ENCODE data around the gene RASGRF2. TPM values are rescaled to one million over a fixed set of nuclear protein-coding genes. Genes with fewer than 3 reads are reported as not detected.

The RASGRF2 gene
- total and polyA plus RNA-seq, 2 donors, result 0.76 to 1.8 TPM

- no peaks in the 10 kb centered on the region for H3K4me1 ChIP-seq (ENCODE audit: control insufficient read depth in 2 of 2, insufficient read depth in 2 of 2, low read length in 2 of 2)
- no peaks in the 10 kb centered on the region for H3K9me3 ChIP-seq (ENCODE audit: control insufficient read depth in 2 of 2, insufficient read depth in 1 of 2, low read length in 1 of 2)
- 83% methylated on average over 6 of the region's 6 CpGs for WGBS
- H3K27me3 ChIP-seq (ENCODE audit: control insufficient read depth in 2 of 2, insufficient read depth in 1 of 2, low read length in 1 of 2), result no peaks in the 10 kb centered on the region
- H3K27ac ChIP-seq (ENCODE audit: low read depth in 1 of 2, low read length in 1 of 2), result no peak overlapping the region
- no peaks in the 10 kb centered on the region for H3K36me3 ChIP-seq (ENCODE audit: control insufficient read depth in 2 of 2, insufficient read depth in 2 of 2, low read length in 1 of 2)
- no peak for DNase-seq (ENCODE audit: low read depth in 6 of 9, low spot score in 9 of 9)
- no peak overlapping the region for H3K4me3 ChIP-seq (ENCODE audit: low read length in 2 of 2)
These were observed 196.6 kb downstream of the RASGRF2 start for GRCh38 chr5:81156732-81157131.

- H3K4me3 ChIP-seq (ENCODE audit: low read length in 2 of 2), result no peak overlapping the region
- no peak for DNase-seq (ENCODE audit: low read depth in 6 of 9, low spot score in 9 of 9)
- no peaks in the 10 kb centered on the region for H3K27me3 ChIP-seq (ENCODE audit: control insufficient read depth in 2 of 2, insufficient read depth in 1 of 2, low read length in 1 of 2)
- H3K36me3 ChIP-seq (ENCODE audit: control insufficient read depth in 2 of 2, insufficient read depth in 2 of 2, low read length in 1 of 2), result no peaks in the 10 kb centered on the region
- H3K27ac ChIP-seq (ENCODE audit: low read depth in 1 of 2, low read length in 1 of 2), result no peak overlapping the region
- no peaks in the 10 kb centered on the region for H3K9me3 ChIP-seq (ENCODE audit: control insufficient read depth in 2 of 2, insufficient read depth in 1 of 2, low read length in 1 of 2)
- no peaks in the 10 kb centered on the region for H3K4me1 ChIP-seq (ENCODE audit: control insufficient read depth in 2 of 2, insufficient read depth in 2 of 2, low read length in 2 of 2)
- WGBS, result 97% methylated on average over 5 of the region's 5 CpGs
These were observed 200.9 kb downstream of the RASGRF2 start for GRCh38 chr5:81161012-81161601.

DNA sequence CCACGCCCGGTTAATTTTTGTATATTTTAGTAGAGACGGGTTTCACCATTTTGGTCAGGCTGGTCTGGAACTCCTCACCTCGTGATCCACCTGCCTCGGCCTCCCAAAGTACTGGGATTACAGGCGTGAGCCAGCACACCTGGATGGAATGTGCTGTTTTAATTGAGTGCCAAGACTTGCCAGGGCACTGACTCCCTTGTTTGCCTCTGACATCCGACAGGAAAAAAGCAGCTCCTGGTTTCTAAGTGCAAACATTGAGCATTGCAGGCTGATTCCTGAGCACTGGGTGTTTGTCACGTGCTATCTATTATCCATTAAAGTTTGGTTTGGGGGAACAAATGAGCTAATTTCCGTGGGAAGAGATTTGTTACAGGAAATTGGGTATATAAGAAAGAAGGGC lies 202.3 kb downstream of the RASGRF2 start:
- Histone ChIP-seq H3K27me3 (ENCODE audit: control insufficient read depth in 2 of 2, insufficient read depth in 1 of 2, low read length in 1 of 2) (no peaks in the 10 kb centered on the region), H3K4me1 (ENCODE audit: control insufficient read depth in 2 of 2, insufficient read depth in 2 of 2, low read length in 2 of 2) (no peaks in the 10 kb centered on the region), H3K4me3 (ENCODE audit: low read length in 2 of 2) (no peak overlapping the region), H3K36me3 (ENCODE audit: control insufficient read depth in 2 of 2, insufficient read depth in 2 of 2, low read length in 1 of 2) (no peaks in the 10 kb centered on the region), H3K9me3 (ENCODE audit: control insufficient read depth in 2 of 2, insufficient read depth in 1 of 2, low read length in 1 of 2) (no peaks in the 10 kb centered on the region), H3K27ac (ENCODE audit: low read depth in 1 of 2, low read length in 1 of 2) (no peak overlapping the region)
- no peak for DNase-seq (ENCODE audit: low read depth in 6 of 9, low spot score in 9 of 9)
- 94% methylated on average over 9 of the region's 9 CpGs for whole genome bisulfite sequencing

DNA sequence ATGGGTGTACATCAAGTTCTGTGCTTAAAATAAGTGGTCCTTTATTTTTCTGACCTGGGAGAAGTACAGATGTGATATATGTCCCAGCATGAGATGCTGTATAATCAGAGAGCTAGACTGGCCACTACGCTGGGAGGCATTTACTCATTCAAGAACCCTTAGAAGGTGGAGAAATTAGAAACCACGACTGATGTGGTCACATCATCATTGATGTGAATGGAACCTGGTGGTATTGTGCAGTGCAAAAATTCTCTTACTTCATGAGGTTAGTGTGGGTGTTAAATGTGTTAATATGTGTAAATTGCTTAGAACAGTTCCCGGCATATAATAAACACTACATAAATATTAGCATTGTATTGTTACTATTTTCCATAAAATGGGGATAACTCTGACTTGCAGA lies 203.5 kb downstream of the RASGRF2 start:
- Histone ChIP-seq H3K27me3 (ENCODE audit: control insufficient read depth in 2 of 2, insufficient read depth in 1 of 2, low read length in 1 of 2) (no peaks in the 10 kb centered on the region), H3K36me3 (ENCODE audit: control insufficient read depth in 2 of 2, insufficient read depth in 2 of 2, low read length in 1 of 2) (no peaks in the 10 kb centered on the region), H3K4me1 (ENCODE audit: control insufficient read depth in 2 of 2, insufficient read depth in 2 of 2, low read length in 2 of 2) (no peaks in the 10 kb centered on the region), H3K27ac (ENCODE audit: low read depth in 1 of 2, low read length in 1 of 2) (no peak overlapping the region), H3K9me3 (ENCODE audit: control insufficient read depth in 2 of 2, insufficient read depth in 1 of 2, low read length in 1 of 2) (no peaks in the 10 kb centered on the region), H3K4me3 (ENCODE audit: low read length in 2 of 2) (no peak overlapping the region)
- 94% methylated on average over 3 of the region's 3 CpGs for WGBS
- DNase-seq (ENCODE audit: low read depth in 6 of 9, low spot score in 9 of 9), result no peak

DNA sequence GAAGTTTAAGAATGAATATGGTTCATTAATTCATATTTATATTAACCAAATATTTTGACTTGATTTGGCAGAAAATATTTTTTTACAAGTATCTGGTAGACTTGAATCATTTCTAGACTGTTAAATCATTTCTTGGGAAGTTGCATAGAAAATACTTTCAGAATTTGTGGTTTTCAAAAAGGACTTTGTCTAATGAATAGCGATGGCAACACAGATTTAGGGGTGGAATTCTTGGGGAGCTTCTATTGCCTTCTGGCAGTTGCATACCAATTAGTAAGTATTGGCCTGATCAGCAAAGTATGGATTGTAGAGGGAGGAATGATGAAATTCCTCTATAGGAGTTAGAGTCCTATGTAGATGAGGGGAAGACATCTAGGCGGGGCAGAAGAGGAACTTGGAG lies 204.3 kb downstream of the RASGRF2 start:
- no peaks in the 10 kb centered on the region for H3K36me3 ChIP-seq (ENCODE audit: control insufficient read depth in 2 of 2, insufficient read depth in 2 of 2, low read length in 1 of 2)
- H3K4me3 ChIP-seq (ENCODE audit: low read length in 2 of 2), result no peak overlapping the region
- H3K27me3 ChIP-seq (ENCODE audit: control insufficient read depth in 2 of 2, insufficient read depth in 1 of 2, low read length in 1 of 2), result no peaks in the 10 kb centered on the region
- H3K4me1 ChIP-seq (ENCODE audit: control insufficient read depth in 2 of 2, insufficient read depth in 2 of 2, low read length in 2 of 2), result no peaks in the 10 kb centered on the region
- no peak for DNase-seq (ENCODE audit: low read depth in 6 of 9, low spot score in 9 of 9)
- no peak overlapping the region for H3K27ac ChIP-seq (ENCODE audit: low read depth in 1 of 2, low read length in 1 of 2)
- 96% methylated on average over 2 of the region's 2 CpGs for WGBS
- H3K9me3 ChIP-seq (ENCODE audit: control insufficient read depth in 2 of 2, insufficient read depth in 1 of 2, low read length in 1 of 2), result no peaks in the 10 kb centered on the region

GRCh38 chr5:81164936-81165335 lies 204.8 kb downstream of the RASGRF2 start:
- DNase-seq (ENCODE audit: low read depth in 6 of 9, low spot score in 9 of 9), result no peak
- no peaks in the 10 kb centered on the region for H3K4me1 ChIP-seq (ENCODE audit: control insufficient read depth in 2 of 2, insufficient read depth in 2 of 2, low read length in 2 of 2)
- 96% methylated on average over 9 of the region's 9 CpGs for WGBS
- peaks cover 0 to 2% of the 10 kb centered on the region in 2 donors for H3K9me3 ChIP-seq (ENCODE audit: control insufficient read depth in 2 of 2, insufficient read depth in 1 of 2, low read length in 1 of 2)
- H3K27ac ChIP-seq (ENCODE audit: low read depth in 1 of 2, low read length in 1 of 2), result no peak overlapping the region
- no peaks in the 10 kb centered on the region for H3K27me3 ChIP-seq (ENCODE audit: control insufficient read depth in 2 of 2, insufficient read depth in 1 of 2, low read length in 1 of 2)
- no peak overlapping the region for H3K4me3 ChIP-seq (ENCODE audit: low read length in 2 of 2)
- no peaks in the 10 kb centered on the region for H3K36me3 ChIP-seq (ENCODE audit: control insufficient read depth in 2 of 2, insufficient read depth in 2 of 2, low read length in 1 of 2)

DNA sequence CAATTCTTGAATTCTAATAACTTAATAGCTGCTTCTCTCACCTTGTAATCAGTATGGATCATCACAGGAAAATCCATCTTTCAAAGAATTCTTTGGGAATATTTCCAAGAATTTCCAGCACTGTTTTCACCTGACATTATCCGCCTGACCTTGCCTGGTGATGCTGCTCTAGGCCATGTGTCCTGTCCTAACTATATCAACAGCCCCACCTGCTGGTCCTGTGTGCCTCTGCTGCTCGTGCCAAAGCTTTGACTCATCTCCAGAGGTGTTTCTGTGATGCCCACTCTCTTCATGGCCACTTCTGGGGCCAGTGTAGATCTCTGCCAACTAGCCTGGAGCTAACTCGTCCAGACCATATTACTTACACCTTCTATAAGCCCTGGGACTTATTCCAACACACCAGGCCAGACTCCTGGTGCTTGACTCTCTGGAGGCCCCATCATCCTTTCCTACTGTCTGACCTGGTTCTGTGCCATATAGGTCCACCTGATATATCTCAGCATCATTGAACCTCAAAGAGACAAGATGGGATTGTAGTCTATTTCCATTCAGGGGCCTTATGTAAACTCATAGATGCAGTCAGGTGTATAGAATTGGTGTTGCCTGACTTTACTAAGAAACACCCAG lies 205.4 kb downstream of the RASGRF2 start:
- WGBS, result 47% methylated on average over 3 of the region's 3 CpGs
- H3K27ac ChIP-seq (ENCODE audit: low read depth in 1 of 2, low read length in 1 of 2), result no peak overlapping the region
- H3K9me3 ChIP-seq (ENCODE audit: control insufficient read depth in 2 of 2, insufficient read depth in 1 of 2, low read length in 1 of 2), result peaks cover 0 to 4% of the 10 kb centered on the region in 2 donors
- no peaks in the 10 kb centered on the region for H3K27me3 ChIP-seq (ENCODE audit: control insufficient read depth in 2 of 2, insufficient read depth in 1 of 2, low read length in 1 of 2)
- H3K36me3 ChIP-seq (ENCODE audit: control insufficient read depth in 2 of 2, insufficient read depth in 2 of 2, low read length in 1 of 2), result no peaks in the 10 kb centered on the region
- H3K4me1 ChIP-seq (ENCODE audit: control insufficient read depth in 2 of 2, insufficient read depth in 2 of 2, low read length in 2 of 2), result no peaks in the 10 kb centered on the region
- H3K4me3 ChIP-seq (ENCODE audit: low read length in 2 of 2), result no peak overlapping the region
- DNase-seq (ENCODE audit: low read depth in 6 of 9, low spot score in 9 of 9), result peak in 8 of 9 donors; percentile 18 to 68 (median 38)

- Histone ChIP-seq H3K36me3 (ENCODE audit: control insufficient read depth in 2 of 2, insufficient read depth in 2 of 2, low read length in 1 of 2) (no peaks in the 10 kb centered on the region), H3K9me3 (ENCODE audit: control insufficient read depth in 2 of 2, insufficient read depth in 1 of 2, low read length in 1 of 2) (peaks cover 0 to 4% of the 10 kb centered on the region in 2 donors), H3K4me1 (ENCODE audit: control insufficient read depth in 2 of 2, insufficient read depth in 2 of 2, low read length in 2 of 2) (no peaks in the 10 kb centered on the region), H3K4me3 (ENCODE audit: low read length in 2 of 2) (no peak overlapping the region), H3K27me3 (ENCODE audit: control insufficient read depth in 2 of 2, insufficient read depth in 1 of 2, low read length in 1 of 2) (no peaks in the 10 kb centered on the region), H3K27ac (ENCODE audit: low read depth in 1 of 2, low read length in 1 of 2) (no peak overlapping the region)
- 91% methylated on average over 6 of the region's 6 CpGs for WGBS
- DNase-seq (ENCODE audit: low read depth in 6 of 9, low spot score in 9 of 9), result no peak
These were observed 206.3 kb downstream of the RASGRF2 start for GRCh38 chr5:81166430-81166829.

- Histone ChIP-seq H3K27ac (ENCODE audit: low read depth in 1 of 2, low read length in 1 of 2) (no peak overlapping the region), H3K27me3 (ENCODE audit: control insufficient read depth in 2 of 2, insufficient read depth in 1 of 2, low read length in 1 of 2) (no peaks in the 10 kb centered on the region), H3K9me3 (ENCODE audit: control insufficient read depth in 2 of 2, insufficient read depth in 1 of 2, low read length in 1 of 2) (peaks cover 0 to 4% of the 10 kb centered on the region in 2 donors), H3K4me3 (ENCODE audit: low read length in 2 of 2) (no peak overlapping the region), H3K4me1 (ENCODE audit: control insufficient read depth in 2 of 2, insufficient read depth in 2 of 2, low read length in 2 of 2) (no peaks in the 10 kb centered on the region), H3K36me3 (ENCODE audit: control insufficient read depth in 2 of 2, insufficient read depth in 2 of 2, low read length in 1 of 2) (no peaks in the 10 kb centered on the region)
- DNase-seq (ENCODE audit: low read depth in 6 of 9, low spot score in 9 of 9), result no peak
- WGBS, result 93% methylated on average over 4 of the region's 4 CpGs
These were observed 206.9 kb downstream of the RASGRF2 start for GRCh38 chr5:81167078-81167477.
